UCSD-AML1 (cell line): ENCODE data around the gene LIPJ.

Experiments used
- DNase-seq: peaks from one replicate; lab custom pipeline; 2025; ENCODE audit not compliant: unreplicated experiment; lab: John Stamatoyannopoulos, UW

Gene LIPJ

GRCh38 chr10:88594482-88594881 is 7.9 kb downstream of the LIPJ start:
- DNase-seq: no peak

DNA sequence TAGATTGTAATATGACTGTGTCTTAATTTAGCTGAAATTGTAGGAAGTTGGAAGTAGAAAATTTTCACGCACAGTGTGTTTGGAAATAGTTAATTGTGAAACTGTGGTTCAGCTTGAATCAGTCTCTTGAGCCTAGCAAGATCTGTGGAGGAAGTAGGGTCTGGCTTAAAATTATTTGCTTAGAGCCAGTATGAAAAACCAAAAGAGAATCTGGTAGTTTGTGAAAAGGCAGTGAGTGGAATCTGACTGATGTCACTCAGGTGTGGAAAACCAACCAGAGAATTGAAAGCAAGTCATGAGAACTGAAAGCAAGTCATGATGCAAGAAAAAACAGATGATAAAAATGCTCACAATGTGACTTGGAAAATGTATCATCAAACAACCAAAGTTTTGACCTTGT is 11.5 kb downstream of the LIPJ start:
- no peak for DNase-seq

DNA sequence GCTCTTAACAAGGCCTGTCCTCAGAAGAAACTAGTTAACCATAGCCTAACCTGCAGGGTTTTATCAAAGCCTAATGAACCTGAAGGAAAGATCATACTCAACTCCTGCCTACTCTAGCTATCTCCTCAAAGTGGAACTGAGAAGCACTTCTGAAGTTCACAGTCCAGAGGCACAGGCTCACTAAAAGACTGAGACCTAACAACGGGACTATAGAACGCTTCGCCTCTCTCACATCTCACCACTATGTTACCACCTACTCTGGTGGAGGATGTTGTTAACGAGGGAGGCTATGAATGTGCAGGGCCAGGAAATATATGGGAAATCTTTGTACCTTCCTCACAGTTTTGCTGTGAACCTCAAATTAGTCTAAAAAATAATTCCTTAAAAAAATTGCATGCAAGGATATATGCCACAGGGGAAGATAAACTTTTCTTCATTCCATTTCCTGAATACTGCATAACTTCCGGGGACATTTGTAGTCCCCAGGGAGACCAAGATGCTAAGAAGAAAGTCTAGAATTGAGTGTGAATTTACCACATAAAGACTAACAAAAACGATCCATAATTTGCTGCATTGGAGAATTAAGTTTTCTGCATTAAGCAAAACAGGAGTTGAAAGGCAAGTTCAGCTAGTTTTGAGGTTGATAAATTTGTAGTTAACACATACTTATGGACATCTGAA is 21.6 kb downstream of the LIPJ start:
- no peak for DNase-seq

DNA sequence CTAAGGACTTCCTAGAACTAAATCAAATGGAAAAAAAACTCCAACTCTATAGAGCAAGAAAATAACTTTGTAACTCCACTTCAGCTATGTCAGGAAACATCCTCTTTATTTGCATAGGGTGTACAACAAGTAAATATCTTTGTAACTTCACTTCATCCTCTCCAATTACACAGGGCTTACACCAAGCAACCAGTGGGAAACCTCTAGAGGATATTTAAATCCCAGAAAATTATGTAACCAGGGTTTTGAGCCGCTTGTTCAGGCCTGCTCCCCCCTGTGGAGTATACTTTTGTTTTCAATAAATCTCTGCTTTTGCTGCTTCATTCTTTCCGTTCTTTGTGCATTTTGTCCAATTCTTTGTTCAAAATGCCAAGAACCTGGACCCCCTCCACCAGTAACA is 22.2 kb downstream of the LIPJ start:
- DNase-seq: no peak

DNA sequence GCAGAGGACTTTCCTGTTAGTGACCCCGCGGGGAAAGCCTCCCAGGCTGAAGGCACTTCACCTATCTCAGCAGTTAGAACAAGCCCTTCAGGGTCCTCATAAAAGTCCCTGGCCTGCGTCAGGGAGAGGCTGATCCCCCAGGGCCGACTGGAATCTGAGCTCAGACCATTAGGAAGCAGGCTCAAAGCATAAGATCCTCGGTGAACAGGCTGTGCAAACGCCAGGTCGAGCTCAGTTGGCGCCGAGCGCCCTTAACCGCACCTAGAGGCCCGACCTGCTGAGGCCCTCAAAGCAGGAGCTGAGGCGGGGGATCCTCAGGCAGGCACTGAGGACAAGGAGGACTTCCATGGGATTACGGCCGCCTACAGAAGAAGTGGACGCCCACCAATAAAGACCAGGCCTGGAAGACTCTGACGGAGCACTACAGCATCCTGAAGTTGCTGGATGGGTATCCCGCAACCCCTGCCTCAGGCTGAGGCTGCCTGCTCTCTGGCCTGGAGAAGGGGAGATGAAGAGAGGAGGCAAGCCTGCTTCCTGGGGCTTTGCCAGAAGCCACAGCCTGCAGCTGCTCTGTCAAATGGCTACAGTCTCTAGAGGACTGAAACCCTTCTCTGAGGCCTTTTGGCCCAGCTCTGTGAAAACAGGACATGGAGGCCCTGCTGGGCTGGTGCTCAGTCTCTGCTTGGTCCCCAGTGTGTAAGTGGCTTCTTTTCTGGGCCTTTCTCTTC is 29.9 kb downstream of the LIPJ start:
- no peak for DNase-seq

GRCh38 chr10:88617772-88618300 is 31.3 kb downstream of the LIPJ start:
- DNase-seq: no peak

DNA sequence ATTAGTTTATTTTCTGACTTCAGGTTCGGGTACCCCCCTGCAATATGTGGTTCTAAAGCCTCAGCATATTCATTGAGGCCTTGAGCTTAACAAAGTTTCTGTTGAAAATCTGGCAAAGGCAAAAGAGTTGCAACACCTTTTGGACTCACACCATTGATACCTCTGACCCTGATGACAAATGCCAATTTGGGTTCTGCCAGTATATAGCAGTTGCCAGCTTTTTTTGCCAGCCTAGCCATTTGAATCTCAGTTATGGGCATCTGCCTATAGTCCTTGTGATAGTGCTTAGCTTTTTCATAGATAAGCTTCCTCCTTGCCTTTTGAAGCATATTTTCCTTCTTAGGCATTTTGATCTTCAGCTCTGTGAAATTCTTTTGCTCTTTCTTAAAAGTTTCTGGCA is 31.9 kb downstream of the LIPJ start:
- DNase-seq: no peak

GRCh38 chr10:88620441-88620840 is 33.9 kb downstream of the LIPJ start:
- DNase-seq: no peak

- no peak for DNase-seq
Observed at GRCh38 chr10:88623835-88624234, 37.3 kb downstream of the LIPJ start.

- no peak for DNase-seq
Observed at GRCh38 chr10:88624840-88625239, 38.3 kb downstream of the LIPJ start.

GRCh38 chr10:88640186-88640585 is 53.6 kb downstream of the LIPJ start:
- DNase-seq: no peak

- DNase-seq: no peak
Observed at GRCh38 chr10:88642209-88642608, 55.6 kb downstream of the LIPJ start.

- DNase-seq: no peak
Observed at GRCh38 chr10:88642963-88643362, 56.4 kb downstream of the LIPJ start.

GRCh38 chr10:88647061-88647615 is 60.6 kb downstream of the LIPJ start:
- no peak for DNase-seq

DNA sequence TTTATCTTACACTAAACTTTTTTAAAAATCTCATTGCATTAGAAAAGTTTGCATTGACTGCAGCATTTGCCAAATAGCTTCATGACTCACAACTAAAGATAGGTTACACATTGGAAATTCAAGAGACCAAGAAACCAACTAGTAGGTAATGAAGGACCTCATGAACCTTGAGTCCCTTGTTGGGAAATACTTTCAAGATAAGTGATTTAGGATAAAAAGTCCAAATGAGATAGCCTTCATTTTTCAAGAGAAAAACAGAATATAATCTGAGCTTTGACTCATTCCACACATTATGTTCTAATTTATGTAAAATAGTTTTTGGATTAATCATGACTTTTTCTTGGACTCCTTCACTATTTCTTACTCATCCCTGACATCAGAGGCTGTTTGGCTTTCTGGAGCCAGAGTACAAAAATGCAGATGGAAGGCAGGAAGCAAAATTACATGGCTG is 64.6 kb downstream of the LIPJ start:
- no peak for DNase-seq

GRCh38 chr10:88652616-88653015 is 66.1 kb downstream of the LIPJ start:
- DNase-seq: no peak
